Endodermal cell (in vitro differentiated cells): ENCODE data around the gene AK8. TPM values are rescaled to one million over a fixed set of nuclear protein-coding genes. Genes with fewer than 3 reads are reported as not detected.

Experiments
- DNase-seq: peaks from one replicate; pipeline ENCODE4 v3.0.0-alpha.2; 2017
- H3K27ac ChIP-seq: 2 replicates; pipeline ENCODE4 v1.5.1; 2013; ENCODE audit warnings: mild to moderate bottlenecking, low read depth, low read length, moderate library complexity
- H3K27me3 ChIP-seq: 2 replicates; pipeline ENCODE4 v1.6.1; 2013; ENCODE audit warnings: mild to moderate bottlenecking, low read length, moderate library complexity; ENCODE audit not compliant: insufficient read depth, control insufficient read depth, poor library complexity, severe bottlenecking
- H3K36me3 ChIP-seq: 2 replicates; pipeline ENCODE4 v1.7.0; 2013; ENCODE audit warnings: mild to moderate bottlenecking, low read length, moderate library complexity; ENCODE audit not compliant: control insufficient read depth, insufficient read depth
- H3K4me1 ChIP-seq: one replicate; pipeline ENCODE4 v1.7.0; 2013; ENCODE audit warnings: low read length; ENCODE audit not compliant: control insufficient read depth, insufficient read depth
- H3K4me3 ChIP-seq: 2 replicates; pipeline ENCODE4 v1.5.1; 2013; ENCODE audit warnings: mild to moderate bottlenecking, low read length, moderate library complexity
- H3K9ac ChIP-seq: 2 replicates; pipeline ENCODE4 v1.6.1; 2013; ENCODE audit warnings: mild to moderate bottlenecking, low read length, moderate library complexity; ENCODE audit not compliant: poor library complexity, severe bottlenecking; ENCODE audit errors: extremely low read depth
- H3K9me3 ChIP-seq: 2 replicates; pipeline ENCODE4 v1.6.1; 2013; ENCODE audit warnings: mild to moderate bottlenecking, low read length, moderate library complexity; ENCODE audit not compliant: control insufficient read depth
- H3K27ac Mint-ChIP-seq: 2 replicates; pipeline ENCODE4 v1.8.0; 2020; ENCODE audit warnings: mixed read lengths
- H3K27me3 Mint-ChIP-seq: 2 replicates; pipeline ENCODE4 v1.8.0; 2021; ENCODE audit warnings: mild to moderate bottlenecking, mixed read lengths; ENCODE audit not compliant: insufficient read depth
- H3K36me3 Mint-ChIP-seq: 2 replicates; pipeline ENCODE4 v1.8.0; 2020; ENCODE audit warnings: low read depth, mixed read lengths
- H3K4me1 Mint-ChIP-seq: 2 replicates; pipeline ENCODE4 v1.8.0; 2020; ENCODE audit warnings: mixed read lengths
- H3K4me3 Mint-ChIP-seq: 2 replicates; pipeline ENCODE4 v1.8.0; 2020; ENCODE audit warnings: mild to moderate bottlenecking, moderate library complexity, mixed read lengths
- H3K9me3 Mint-ChIP-seq: 2 replicates; pipeline ENCODE4 v1.8.0; 2020; ENCODE audit warnings: mild to moderate bottlenecking, mixed read lengths
- WGBS, 2 experiments: methylation state at CpG; one replicate each; pipeline versions ENCODE4 v1.1.5 to v1.1.7; 2013; ENCODE audit warnings: missing lambda C conversion rate in 2 of 2, mixed read lengths in 1 of 2; ENCODE audit not compliant: insufficient coverage in 1 of 2, insufficient read length in 1 of 2; 5-methylcytosine and 5-hydroxymethylcytosine counted together
- total RNA-seq, 2 donors: library from RNA; stranded (reverse); fragmentation: NEBNext Ultra II Directional in 1 of 2; extraction: Animal tissue kit (Norgen Biotek cat#: 25700) in 1 of 2; gene quantifications; 2 replicates in 1 of 2; 3 replicates in 1 of 2; pipeline ENCODE4 v1.2.1, GENCODE V29; 2021
- TF ChIP-seq, protein P1 (sequence below): fragments of 200-600 bp; sonication (generic); conservative IDR thresholded peaks from 2 replicates; pipeline ENCODE4 v1.5.0; 2021; ENCODE audit warnings: antibody characterized with exemption, mild to moderate bottlenecking

The AK8 gene
- total RNA-seq, 2 donors from 2014 or later: 1.3 to 2.6 TPM

DNA sequence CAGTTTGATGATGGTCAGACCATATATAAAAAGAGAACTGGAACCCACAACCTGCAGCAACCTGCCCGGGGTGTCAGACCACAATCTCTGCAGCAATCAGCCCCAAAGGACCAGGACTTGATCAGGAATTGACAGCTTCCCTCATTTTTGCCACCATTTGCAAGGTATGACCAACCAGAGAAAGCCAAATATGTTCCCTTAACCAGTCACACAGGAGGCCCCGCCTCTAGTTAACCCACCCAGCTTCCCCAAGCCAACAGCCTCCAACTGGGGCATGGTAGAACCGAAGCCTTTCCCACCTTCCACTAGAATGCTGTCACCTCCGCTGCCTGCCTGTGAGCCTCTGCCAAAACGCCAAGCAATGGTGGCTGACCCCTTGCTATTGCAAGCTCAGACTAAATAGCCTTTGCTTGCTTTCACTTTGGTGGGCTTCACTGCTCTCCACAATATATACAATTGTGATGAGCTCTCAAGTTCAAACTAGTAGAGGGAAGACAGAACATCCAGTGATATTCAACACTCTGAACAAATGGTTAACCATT, 86.3 kb downstream of the AK8 start:
- TF ChIP-seq, protein P1, sequence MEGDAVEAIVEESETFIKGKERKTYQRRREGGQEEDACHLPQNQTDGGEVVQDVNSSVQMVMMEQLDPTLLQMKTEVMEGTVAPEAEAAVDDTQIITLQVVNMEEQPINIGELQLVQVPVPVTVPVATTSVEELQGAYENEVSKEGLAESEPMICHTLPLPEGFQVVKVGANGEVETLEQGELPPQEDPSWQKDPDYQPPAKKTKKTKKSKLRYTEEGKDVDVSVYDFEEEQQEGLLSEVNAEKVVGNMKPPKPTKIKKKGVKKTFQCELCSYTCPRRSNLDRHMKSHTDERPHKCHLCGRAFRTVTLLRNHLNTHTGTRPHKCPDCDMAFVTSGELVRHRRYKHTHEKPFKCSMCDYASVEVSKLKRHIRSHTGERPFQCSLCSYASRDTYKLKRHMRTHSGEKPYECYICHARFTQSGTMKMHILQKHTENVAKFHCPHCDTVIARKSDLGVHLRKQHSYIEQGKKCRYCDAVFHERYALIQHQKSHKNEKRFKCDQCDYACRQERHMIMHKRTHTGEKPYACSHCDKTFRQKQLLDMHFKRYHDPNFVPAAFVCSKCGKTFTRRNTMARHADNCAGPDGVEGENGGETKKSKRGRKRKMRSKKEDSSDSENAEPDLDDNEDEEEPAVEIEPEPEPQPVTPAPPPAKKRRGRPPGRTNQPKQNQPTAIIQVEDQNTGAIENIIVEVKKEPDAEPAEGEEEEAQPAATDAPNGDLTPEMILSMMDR: no peak
- peaks cover 41% of the 10 kb centered on the region for H3K9me3 ChIP-seq
- no peak overlapping the region for H3K9ac ChIP-seq
- Mint-ChIP-seq H3K27me3 (peaks cover 89% of the 10 kb centered on the region), H3K4me1 (peaks cover 24% of the 10 kb centered on the region), H3K9me3 (peaks cover 32% of the 10 kb centered on the region), H3K27ac (no peak overlapping the region), H3K4me3 (no peak overlapping the region), H3K36me3 (peaks cover 7% of the 10 kb centered on the region)
- peak; percentile 39 for DNase-seq
- no peaks in the 10 kb centered on the region for H3K36me3 ChIP-seq
- peaks cover 46% of the 10 kb centered on the region for H3K27me3 ChIP-seq
- H3K27ac ChIP-seq: no peak overlapping the region
- H3K4me1 ChIP-seq: peaks cover 18% of the 10 kb centered on the region
- no peak overlapping the region for H3K4me3 ChIP-seq
- 86 to 90% methylated on average over 5 of the region's 5 CpGs for WGBS, 2 experiments

DNA sequence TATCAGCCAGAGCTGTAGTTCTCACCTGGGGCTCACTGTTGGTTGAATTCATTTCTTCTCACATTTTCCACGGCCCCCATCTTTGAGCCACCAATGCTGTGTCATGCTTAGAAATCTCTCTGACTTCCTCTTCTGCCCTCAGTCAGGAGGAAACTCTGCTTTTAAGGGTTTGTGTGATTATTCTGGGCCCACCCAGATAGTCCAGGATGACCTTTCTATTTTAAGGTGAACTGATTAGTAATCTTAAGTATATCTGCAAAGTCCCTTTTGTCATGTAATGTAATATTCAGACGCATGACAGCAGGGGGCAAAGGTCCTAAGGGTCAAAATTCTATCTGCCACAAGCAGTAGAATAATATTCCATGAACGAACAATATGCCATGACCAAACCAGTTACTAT, 88.4 kb downstream of the AK8 start:
- peaks cover 16% of the 10 kb centered on the region for H3K4me1 ChIP-seq
- 93 to 100% methylated on average over 1 to 3 of the region's 3 CpGs for whole genome bisulfite sequencing, 2 experiments
- peaks cover 41% of the 10 kb centered on the region for H3K9me3 ChIP-seq
- H3K27me3 ChIP-seq: peaks cover 32% of the 10 kb centered on the region
- peaks cover 26% of the 10 kb centered on the region for H3K4me1 Mint-ChIP-seq
- H3K4me3 ChIP-seq: no peak overlapping the region
- H3K36me3 Mint-ChIP-seq: peaks cover 7% of the 10 kb centered on the region
- H3K27me3 Mint-ChIP-seq: peaks cover 84% of the 10 kb centered on the region
- H3K4me3 Mint-ChIP-seq: no peak overlapping the region
- TF ChIP-seq, protein P1: no peak
- no peak overlapping the region for H3K9ac ChIP-seq
- DNase-seq: no peak
- no peak overlapping the region for H3K27ac Mint-ChIP-seq
- no peaks in the 10 kb centered on the region for H3K36me3 ChIP-seq
- H3K9me3 Mint-ChIP-seq: peaks cover 32% of the 10 kb centered on the region
- H3K27ac ChIP-seq: no peak overlapping the region

DNA sequence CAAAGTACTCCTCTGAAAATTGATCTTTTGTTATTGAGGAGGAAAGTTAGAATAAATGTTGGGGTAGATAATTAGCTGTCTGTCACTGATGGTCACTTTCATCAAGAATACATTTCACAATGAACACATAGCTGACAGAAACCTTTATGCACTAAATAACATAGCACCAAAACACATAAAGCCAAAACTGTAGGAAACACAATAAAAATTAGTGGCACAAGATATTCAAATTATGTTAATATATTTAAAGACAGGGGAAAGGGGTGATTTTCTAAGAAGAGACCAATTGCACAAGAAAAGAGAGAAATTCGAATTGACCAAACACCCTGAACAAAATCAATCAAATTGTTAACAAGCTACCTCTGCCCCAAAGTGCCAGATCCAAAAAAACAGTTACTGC, 89.7 kb downstream of the AK8 start:
- peaks cover 78% of the 10 kb centered on the region for H3K27me3 Mint-ChIP-seq
- peaks cover 41% of the 10 kb centered on the region for H3K9me3 ChIP-seq
- H3K4me3 Mint-ChIP-seq: no peak overlapping the region
- WGBS, 2 experiments: 86% methylated on average over 1 of the region's 1 CpG; no CpG with 5 or more reads in 1 of the 2 experiments
- TF ChIP-seq, protein P1: no peak
- H3K27ac ChIP-seq: no peak overlapping the region
- peaks cover 7% of the 10 kb centered on the region for H3K36me3 Mint-ChIP-seq
- peaks cover 21% of the 10 kb centered on the region for H3K4me1 Mint-ChIP-seq
- H3K27ac Mint-ChIP-seq: no peak overlapping the region
- no peaks in the 10 kb centered on the region for H3K36me3 ChIP-seq
- no peak overlapping the region for H3K9ac ChIP-seq
- no peak overlapping the region for H3K4me3 ChIP-seq
- peaks cover 4% of the 10 kb centered on the region for H3K4me1 ChIP-seq
- H3K9me3 Mint-ChIP-seq: peaks cover 32% of the 10 kb centered on the region
- no peak for DNase-seq
- peaks cover 26% of the 10 kb centered on the region for H3K27me3 ChIP-seq
